Activated naive CD4-positive, alpha-beta T cell treated with anti-CD3 and anti-CD28 coated beads, Interleukin-2, amount 50 U/mL, for 72 hours (primary cell): ENCODE measurements around the gene RNF157. TPM values are rescaled to one million over a fixed set of nuclear protein-coding genes. Genes with fewer than 3 reads are reported as not detected.
A peak's percentile ranks its signal among the peaks of the same experiment; 100 is the strongest.

ENCODE experiments used
- ATAC-seq, 2 donors: fragments of 150-1000 bp; cut with Tn5 transposase; 2 replicates each; pipeline ENCODE4 v1.10.0; 2021; ENCODE audit warnings: mild to moderate bottlenecking in 2 of 2, moderate library complexity in 2 of 2
- DNase-seq, 2 donors: peaks; one replicate each; pipeline ENCODE4 v3.0.0; 2021 to 2022; ENCODE audit warnings: low spot score in 2 of 2
- H3K27ac Mint-ChIP-seq, 2 donors: one replicate each; pipeline ENCODE4 v1.8.0; 2022; ENCODE audit warnings: mild to moderate bottlenecking in 2 of 2, mixed read lengths in 2 of 2
- H3K36me3 Mint-ChIP-seq, 2 donors: one replicate each; pipeline ENCODE4 v1.8.0; 2022; ENCODE audit warnings: mixed read lengths in 2 of 2
- H3K9me3 Mint-ChIP-seq, 2 donors: one replicate each; pipeline ENCODE4 v1.8.0; 2022; ENCODE audit warnings: mixed read lengths in 2 of 2
- total RNA-seq, 2 donors: library from RNA; stranded (reverse); gene quantifications; one replicate each; pipeline ENCODE4 v1.2.3, GENCODE V29; 2022

RNF157 gene
- total RNA-seq, 2 donors from 2014 or later, result 22.0 to 35.1 TPM

GRCh38 chr17:76097716-76098295 is 142.5 kb downstream of the RNF157 start:
- Mint-ChIP-seq H3K36me3 (peaks cover 11 to 12% of the 10 kb centered on the region in 2 donors), H3K9me3 (no peaks in the 10 kb centered on the region), H3K27ac (no peak overlapping the region)
- ATAC-seq (no peak), DNase-seq (no peak)

GRCh38 chr17:76095943-76096342 is 144.3 kb downstream of the RNF157 start:
- ATAC-seq (no peak), DNase-seq (no peak)
- no peaks in the 10 kb centered on the region for H3K9me3 Mint-ChIP-seq
- peak overlapping the region in 1 of 2 donors; percentile 15 for H3K27ac Mint-ChIP-seq
- peaks cover 4 to 12% of the 10 kb centered on the region in 2 donors for H3K36me3 Mint-ChIP-seq

GRCh38 chr17:76094046-76094445 is 146.2 kb downstream of the RNF157 start:
- Mint-ChIP-seq H3K9me3 (no peaks in the 10 kb centered on the region), H3K36me3 (peaks cover 4 to 7% of the 10 kb centered on the region in 2 donors), H3K27ac (peak overlapping the region in 1 of 2 donors; percentile 29)
- ATAC-seq (no peak), DNase-seq (no peak)

GRCh38 chr17:76092526-76093413 is 147.5 kb downstream of the RNF157 start:
- no peak for ATAC-seq
- DNase-seq, result no peak
- Mint-ChIP-seq H3K27ac (peak overlapping the region in 1 of 2 donors; percentile 29), H3K36me3 (peaks cover 2 to 4% of the 10 kb centered on the region in 2 donors), H3K9me3 (no peaks in the 10 kb centered on the region)

Other genes with a start within 250 kb of the RNF157 start
- 1 to 10 TPM; 6.9 to 8.3 TPM for gene CDK3, start 239.6 kb downstream of the RNF157 start, total RNA-seq
- 1 to 10 TPM in 1 of 2 donors, under 1 TPM in 1; 0.34 to 1.5 TPM for gene EVPL, start 213.2 kb downstream of the RNF157 start, total RNA-seq
- 100 to 1,000 TPM in 1 of 2 donors, 10 to 100 TPM in 1; 78.8 to 162 TPM for gene SRP68, start 168.0 kb downstream of the RNF157 start, total RNA-seq
- 10 to 100 TPM in 1 of 2 donors, 1 to 10 TPM in 1; 6.2 to 14.6 TPM for gene GALR2, start 165.7 kb downstream of the RNF157 start, total RNA-seq
- gene ZACN, start 161.3 kb downstream of the RNF157 start, total RNA-seq, result 10 to 100 TPM in 1 of 2 donors, 1 to 10 TPM in 1; 6.8 to 15.7 TPM
- 10 to 100 TPM; 85.0 to 91.9 TPM for gene EXOC7, start 136.7 kb downstream of the RNF157 start, total RNA-seq
- gene FOXJ1, start 99.2 kb downstream of the RNF157 start, total RNA-seq, result under 1 TPM; 0.46 to 0.56 TPM
- gene UBALD2, start 24.9 kb upstream of the RNF157 start, total RNA-seq, result 100 to 1,000 TPM; 262 to 294 TPM
- 1 to 10 TPM in 1 of 2 donors, under 1 TPM in 1; 0.46 to 1.8 TPM for gene QRICH2, start 67.8 kb upstream of the RNF157 start, total RNA-seq
- gene PRPSAP1, start 113.4 kb upstream of the RNF157 start, total RNA-seq, result 10 to 100 TPM; 17.2 to 31.2 TPM
- 10 to 100 TPM in 1 of 2 donors, 1 to 10 TPM in 1; 7.1 to 11.9 TPM for gene SPHK1, start 144.1 kb upstream of the RNF157 start, total RNA-seq
- gene UBE2O, start 212.7 kb upstream of the RNF157 start, total RNA-seq, result 10 to 100 TPM; 17.3 to 45.8 TPM
- gene AANAT, start 227.1 kb upstream of the RNF157 start, total RNA-seq, result not detected